HG02571 (cell line): Measurements from ENCODE around the gene TTC39A.
"Not testable (repeated sequence)": the region's sequence is repeated elsewhere in the genome, so short reads cannot be mapped to it uniquely, and the experiment has no call there.

Source experiments
- ATAC-seq: cut with Tn5 transposase; IDR thresholded peaks from one replicate; pipeline ENCODE4 v1.9.1; 2021; ENCODE audit warnings: mild to moderate bottlenecking, moderate library complexity; ENCODE audit not compliant: unreplicated experiment

The TTC39A gene

GRCh38 chr1:51272916-51273315 is 57.4 kb downstream of the TTC39A start:
- no peak for ATAC-seq

- ATAC-seq, result no peak
These were observed 59.6 kb downstream of the TTC39A start for GRCh38 chr1:51270751-51271150.

GRCh38 chr1:51268634-51269033 is 61.7 kb downstream of the TTC39A start:
- ATAC-seq, result no peak

- ATAC-seq, result no peak
These were observed 63.6 kb downstream of the TTC39A start for GRCh38 chr1:51266791-51267190.

- no peak for ATAC-seq
These were observed 64.2 kb downstream of the TTC39A start for GRCh38 chr1:51266181-51266580.

- no peak for ATAC-seq
These were observed 64.7 kb downstream of the TTC39A start for GRCh38 chr1:51265618-51266017.

GRCh38 chr1:51264451-51264850 is 65.9 kb downstream of the TTC39A start:
- no peak for ATAC-seq

GRCh38 chr1:51263147-51263877 is 67.0 kb downstream of the TTC39A start:
- no peak for ATAC-seq

GRCh38 chr1:51255331-51255730 is 75.0 kb downstream of the TTC39A start:
- ATAC-seq, result no peak

- no peak for ATAC-seq
These were observed 76.7 kb downstream of the TTC39A start for GRCh38 chr1:51253691-51254090.

- no peak for ATAC-seq
These were observed 78.0 kb downstream of the TTC39A start for GRCh38 chr1:51252366-51252765.

- not testable (repeated sequence) for ATAC-seq
These were observed 79.2 kb downstream of the TTC39A start for GRCh38 chr1:51251165-51251564.

- ATAC-seq, result not testable (repeated sequence)
These were observed 79.6 kb downstream of the TTC39A start for GRCh38 chr1:51250729-51251128.

GRCh38 chr1:51249445-51249844 is 80.9 kb downstream of the TTC39A start:
- ATAC-seq, result no peak

GRCh38 chr1:51247499-51247898 is 82.9 kb downstream of the TTC39A start:
- ATAC-seq, result no peak

- ATAC-seq, result no peak
These were observed 83.3 kb downstream of the TTC39A start for GRCh38 chr1:51247022-51247421.

- no peak for ATAC-seq
These were observed 87.8 kb downstream of the TTC39A start for GRCh38 chr1:51242546-51242945.

- no peak for ATAC-seq
These were observed 89.2 kb downstream of the TTC39A start for GRCh38 chr1:51241119-51241518.

GRCh38 chr1:51240084-51240483 is 90.3 kb downstream of the TTC39A start:
- ATAC-seq, result no peak

GRCh38 chr1:51238034-51238403 is 92.3 kb downstream of the TTC39A start:
- ATAC-seq, result no peak

- ATAC-seq, result no peak
These were observed 92.9 kb downstream of the TTC39A start for GRCh38 chr1:51237351-51238033.
